Measurements from ENCODE around the gene FAM219B. TPM values are rescaled to one million over a fixed set of nuclear protein-coding genes. Genes with fewer than 3 reads are reported as not detected.
A peak's percentile ranks its signal among the peaks of the same experiment; 100 is the strongest.

FAM219B gene
- total RNA-seq, 4 donors from 2014 or later: 28.2 to 32.9 (median 31.2) TPM

GRCh38 chr15:74856537-74856936 lies 50.1 kb downstream of the FAM219B start:
- H3K9me3 ChIP-seq: no peaks in the 10 kb centered on the region
- intact Hi-C loops (cut with DNase I; ENCODE audit: low total_unique reads) (no loop called here), in situ Hi-C loops (cut with MboI; ENCODE audit: low sequenced_read_pairs in 4 of 4) (no loop called here)
- H3K27me3 ChIP-seq: no peaks in the 10 kb centered on the region
- DNase-seq: no peak
- H3K36me3 ChIP-seq: peaks cover 0 to 28% of the 10 kb centered on the region in 2 donors
- peak overlapping the region; percentile 70 to 74 (median 72) for H3K27ac ChIP-seq
- TF ChIP-seq POLR2A (IDR thresholded peaks at IDR 0.05) (no peak), CTCF (IDR thresholded peaks at IDR 0.05 in 4 of 5, conservative IDR thresholded peaks at IDR 0.05 in 1 of 5) (no peak)
- H3K4me3 ChIP-seq: no peak overlapping the region
- H3K4me1 ChIP-seq: peaks cover 37 to 48% of the 10 kb centered on the region in 2 donors
- ATAC-seq: no peak

GRCh38 chr15:74855857-74856256 lies 50.8 kb downstream of the FAM219B start:
- intact Hi-C loops (cut with DNase I; ENCODE audit: low total_unique reads): no loop called here

GRCh38 chr15:74854453-74855022 lies 52.1 kb downstream of the FAM219B start:
- TF ChIP-seq CTCF (IDR thresholded peaks at IDR 0.05 in 4 of 5, conservative IDR thresholded peaks at IDR 0.05 in 1 of 5): no peak
- TF ChIP-seq POLR2A (IDR thresholded peaks at IDR 0.05): no peak
- Histone ChIP-seq H3K9me3 (no peaks in the 10 kb centered on the region), H3K27ac (peak overlapping the region in 1 of 4 donors; percentile 72), H3K4me3 (no peak overlapping the region), H3K27me3 (no peaks in the 10 kb centered on the region), H3K36me3 (peaks cover 0 to 48% of the 10 kb centered on the region in 2 donors), H3K4me1 (peaks cover 30 to 38% of the 10 kb centered on the region in 2 donors)
- intact Hi-C loops (cut with DNase I; ENCODE audit: low total_unique reads): no loop called here
- in situ Hi-C loops (cut with MboI; ENCODE audit: low sequenced_read_pairs in 4 of 4): no loop called here
- ATAC-seq (no peak), DNase-seq (no peak)

More at GRCh38 chr15:74855857-74856256, 50.8 kb downstream of the FAM219B start:
- DNase-seq: peak; percentile 48 to 68
- H3K4me3 ChIP-seq: no peak overlapping the region
- no peak for TF ChIP-seq CTCF (IDR thresholded peaks at IDR 0.05 in 4 of 5, conservative IDR thresholded peaks at IDR 0.05 in 1 of 5)
- TF ChIP-seq POLR2A (IDR thresholded peaks at IDR 0.05): no peak
- ATAC-seq: peak; percentile 69 to 71
- peaks cover 0 to 35% of the 10 kb centered on the region in 2 donors for H3K36me3 ChIP-seq
- H3K9me3 ChIP-seq: no peaks in the 10 kb centered on the region
- peak overlapping the region; percentile 70 to 74 (median 72) for H3K27ac ChIP-seq
- no peaks in the 10 kb centered on the region for H3K27me3 ChIP-seq
- in situ Hi-C loops (cut with MboI; ENCODE audit: low sequenced_read_pairs in 4 of 4): no loop called here
- H3K4me1 ChIP-seq: peaks cover 37 to 48% of the 10 kb centered on the region in 2 donors

GRCh38 chr15:74851960-74852359 lies 54.7 kb downstream of the FAM219B start:
- Histone ChIP-seq H3K36me3 (peaks cover 0 to 65% of the 10 kb centered on the region in 2 donors), H3K4me3 (no peak overlapping the region), H3K27ac (no peak overlapping the region), H3K27me3 (no peaks in the 10 kb centered on the region), H3K9me3 (no peaks in the 10 kb centered on the region), H3K4me1 (peaks cover 22 to 25% of the 10 kb centered on the region in 2 donors)
- ATAC-seq (no peak), DNase-seq (no peak)
- in situ Hi-C loops (cut with MboI; ENCODE audit: low sequenced_read_pairs in 4 of 4) (no loop called here), intact Hi-C loops (cut with DNase I; ENCODE audit: low total_unique reads) (no loop called here)
- TF ChIP-seq POLR2A (IDR thresholded peaks at IDR 0.05): no peak
- no peak for TF ChIP-seq CTCF (IDR thresholded peaks at IDR 0.05 in 4 of 5, conservative IDR thresholded peaks at IDR 0.05 in 1 of 5)

Data from gastrocnemius medialis (tissue), 4 donors.